ENCODE measurements around the gene RHEBL1. TPM values are rescaled to one million over a fixed set of nuclear protein-coding genes. Genes with fewer than 3 reads are reported as not detected.

The RHEBL1 gene
- polyA plus RNA-seq, 12 donors: 1.0 to 2.2 (median 1.6) TPM; not detected in 2

GRCh38 chr12:49019443-49020324 is 50.1 kb downstream of the RHEBL1 start:
- DNase-seq: no peak

GRCh38 chr12:49019120-49019430 is 50.7 kb downstream of the RHEBL1 start:
- DNase-seq: no peak

GRCh38 chr12:49018261-49019119 is 51.3 kb downstream of the RHEBL1 start, which contains the start of gene PRKAG1:
TSS of gene PRKAG1 (minus strand) at chr12:49018776. CDS start at chr12:49018740, 36 bp downstream.
- peak; percentile 99 for DNase-seq

GRCh38 chr12:49017891-49018260 is 51.9 kb downstream of the RHEBL1 start:
- DNase-seq: peak; percentile 46

- no peak for DNase-seq
Measured at GRCh38 chr12:49015196-49015595, 54.6 kb downstream of the RHEBL1 start.

Other genes with a start within 250 kb of the RHEBL1 start
- 10 to 100 TPM in 11 of 12 donors, not detected in 1; 41.8 to 85.1 (median 62.4) TPM for gene DDX23, start 217.8 kb downstream of the RHEBL1 start, polyA plus RNA-seq (ENCODE audit: insufficient read length in 12 of 12)
- gene RND1, start 204.1 kb downstream of the RHEBL1 start, polyA plus RNA-seq (ENCODE audit: insufficient read length in 12 of 12): 1 to 10 TPM in 2 of 12 donors, under 1 TPM in 8, not detected in 2; 0.32 to 1.3 (median 0.58) TPM
- 10 to 100 TPM in 11 of 12 donors, not detected in 1; 15.2 to 35.3 (median 23.3) TPM for gene FKBP11, start 144.5 kb downstream of the RHEBL1 start, polyA plus RNA-seq (ENCODE audit: insufficient read length in 12 of 12)
- gene ARF3, start 112.5 kb downstream of the RHEBL1 start, polyA plus RNA-seq (ENCODE audit: insufficient read length in 12 of 12): 10 to 100 TPM in 11 of 12 donors, not detected in 1; 33.2 to 93.3 (median 45.4) TPM
- 1 to 10 TPM in 4 of 12 donors, under 1 TPM in 6, not detected in 2; 0.44 to 9.1 (median 0.98) TPM for gene WNT10B, start 98.2 kb downstream of the RHEBL1 start, polyA plus RNA-seq (ENCODE audit: insufficient read length in 12 of 12)
- under 1 TPM in 2 of 12 donors, not detected in 10; 0.12 to 0.17 TPM for gene WNT1, start 91.7 kb downstream of the RHEBL1 start, polyA plus RNA-seq (ENCODE audit: insufficient read length in 12 of 12)
- gene DDN, start 70.6 kb downstream of the RHEBL1 start, polyA plus RNA-seq (ENCODE audit: insufficient read length in 12 of 12): 10 to 100 TPM in 9 of 12 donors, 1 to 10 TPM in 2, not detected in 1; 5.7 to 36.6 (median 17.4) TPM
- gene PRKAG1, start 51.2 kb downstream of the RHEBL1 start, polyA plus RNA-seq (ENCODE audit: insufficient read length in 12 of 12): 10 to 100 TPM in 11 of 12 donors, not detected in 1; 52.9 to 77.7 (median 59.4) TPM
- gene KMT2D, start 9.2 kb downstream of the RHEBL1 start, polyA plus RNA-seq (ENCODE audit: insufficient read length in 12 of 12): 10 to 100 TPM; 29.4 to 59.8 (median 38.2) TPM
- 1 to 10 TPM in 2 of 12 donors, under 1 TPM in 8, not detected in 2; 0.48 to 1.6 (median 0.77) TPM for gene DHH, start 24.8 kb upstream of the RHEBL1 start, polyA plus RNA-seq (ENCODE audit: insufficient read length in 12 of 12)
- gene LMBR1L, start 40.9 kb upstream of the RHEBL1 start, polyA plus RNA-seq (ENCODE audit: insufficient read length in 12 of 12): 10 to 100 TPM in 11 of 12 donors, not detected in 1; 28.5 to 64.0 (median 38.6) TPM
- gene TUBA1B, start 61.4 kb upstream of the RHEBL1 start, polyA plus RNA-seq (ENCODE audit: insufficient read length in 12 of 12): 1,000 to 10,000 TPM in 5 of 12 donors, 100 to 1,000 TPM in 7; 274 to 1,254 (median 956) TPM
- gene TUBA1A, start 119.1 kb upstream of the RHEBL1 start, polyA plus RNA-seq (ENCODE audit: insufficient read length in 12 of 12): 100 to 1,000 TPM in 11 of 12 donors, not detected in 1; 566 to 895 (median 723) TPM
- gene TUBA1C, start 195.1 kb upstream of the RHEBL1 start, polyA plus RNA-seq (ENCODE audit: insufficient read length in 12 of 12): 100 to 1,000 TPM in 3 of 12 donors, 10 to 100 TPM in 8, not detected in 1; 41.3 to 160 (median 68.7) TPM
- gene PRPH, start 225.2 kb upstream of the RHEBL1 start, polyA plus RNA-seq (ENCODE audit: insufficient read length in 12 of 12): 10 to 100 TPM in 1 of 12 donors, 1 to 10 TPM in 6, under 1 TPM in 4, not detected in 1; 0.56 to 76.2 (median 1.3) TPM

Data from muscle of arm (tissue), 12 donors.